Peyer's patch (tissue), 4 donors: ENCODE data around the gene TYRP1.

Experiments
- POLR2A ChIP-seq, 2 donors: fragments of 450-650 bp; IDR thresholded peaks; one replicate each; pipeline ENCODE4 v1.5.1; 2017; ENCODE audit warnings: antibody characterized with exemption in 2 of 2, mild to moderate bottlenecking in 2 of 2, moderate library complexity in 2 of 2
- TF ChIP-seq, protein P1 (sequence below), 6 experiments: fragments of 450-650 bp in 4 of 6; fragments of 200-600 bp in 2 of 6; sonication (generic) in 1 of 6; IDR thresholded peaks; one replicate each; pipeline ENCODE4 v1.5.1; 2017 to 2019; ENCODE audit warnings: antibody characterized with exemption in 6 of 6, mild to moderate bottlenecking in 3 of 6, moderate library complexity in 1 of 6

DNA sequence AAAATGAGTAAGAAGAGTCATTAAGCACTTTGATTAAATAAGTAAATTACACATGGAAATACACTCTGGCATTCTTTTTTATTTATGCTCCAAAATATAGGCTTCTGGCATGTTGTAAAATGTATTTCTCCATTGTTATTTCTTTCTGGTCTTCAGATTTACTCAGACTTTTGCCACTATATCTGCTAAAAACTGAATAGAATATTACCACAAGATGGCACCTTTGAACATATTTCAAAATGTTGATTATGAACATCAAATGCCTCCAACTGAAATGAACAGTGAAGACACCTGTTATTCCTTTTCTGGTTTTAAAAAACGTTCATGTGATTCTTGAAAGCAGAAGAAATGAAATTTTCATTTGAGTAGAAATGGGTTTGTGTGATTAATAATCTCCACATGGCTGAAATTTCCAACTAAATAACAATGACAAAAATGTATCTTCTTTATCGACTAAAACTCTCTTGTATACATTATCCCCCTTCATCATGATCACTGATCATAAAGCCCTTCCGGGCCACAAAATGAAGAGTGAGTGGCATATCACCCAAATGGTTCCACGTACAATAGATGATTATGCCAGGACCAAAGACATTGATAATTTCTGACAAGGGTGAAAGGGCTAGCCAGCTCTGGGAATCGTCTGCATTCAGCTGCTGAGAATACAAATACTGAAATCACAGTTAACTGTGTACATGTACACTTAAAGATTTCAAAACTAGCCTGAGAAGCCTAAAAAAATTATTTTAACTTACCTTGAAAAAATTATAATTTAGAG lies 23.8 kb downstream of the TYRP1 start:
- TF ChIP-seq, protein P1, sequence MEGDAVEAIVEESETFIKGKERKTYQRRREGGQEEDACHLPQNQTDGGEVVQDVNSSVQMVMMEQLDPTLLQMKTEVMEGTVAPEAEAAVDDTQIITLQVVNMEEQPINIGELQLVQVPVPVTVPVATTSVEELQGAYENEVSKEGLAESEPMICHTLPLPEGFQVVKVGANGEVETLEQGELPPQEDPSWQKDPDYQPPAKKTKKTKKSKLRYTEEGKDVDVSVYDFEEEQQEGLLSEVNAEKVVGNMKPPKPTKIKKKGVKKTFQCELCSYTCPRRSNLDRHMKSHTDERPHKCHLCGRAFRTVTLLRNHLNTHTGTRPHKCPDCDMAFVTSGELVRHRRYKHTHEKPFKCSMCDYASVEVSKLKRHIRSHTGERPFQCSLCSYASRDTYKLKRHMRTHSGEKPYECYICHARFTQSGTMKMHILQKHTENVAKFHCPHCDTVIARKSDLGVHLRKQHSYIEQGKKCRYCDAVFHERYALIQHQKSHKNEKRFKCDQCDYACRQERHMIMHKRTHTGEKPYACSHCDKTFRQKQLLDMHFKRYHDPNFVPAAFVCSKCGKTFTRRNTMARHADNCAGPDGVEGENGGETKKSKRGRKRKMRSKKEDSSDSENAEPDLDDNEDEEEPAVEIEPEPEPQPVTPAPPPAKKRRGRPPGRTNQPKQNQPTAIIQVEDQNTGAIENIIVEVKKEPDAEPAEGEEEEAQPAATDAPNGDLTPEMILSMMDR (IDR thresholded peaks at IDR 0.05) = peak in 1 of 6 experiments; percentile 17
- TF ChIP-seq POLR2A (IDR thresholded peaks at IDR 0.05) = no peak
